CD14-positive monocyte (primary cell): ENCODE results near the gene CAMK2A. TPM values are rescaled to one million over a fixed set of nuclear protein-coding genes. Genes with fewer than 3 reads are reported as not detected.

Source experiments
- DNase-seq, 3 donors: peaks; one replicate each; pipeline ENCODE4 v3.0.0-alpha.2; 2011 to 2022
- H2AFZ ChIP-seq: 2 replicates; pipeline ENCODE4 v1.6.0; 2012; ENCODE audit warnings: mild to moderate bottlenecking, low read depth, low read length, inconsistent platforms; ENCODE audit not compliant: insufficient read depth, poor library complexity, severe bottlenecking
- H3K27ac ChIP-seq, 2 donors: 1 replicate in 1 of 2; 2 replicates in 1 of 2; pipeline ENCODE4 v1.5.1; 2012 to 2013; ENCODE audit warnings: low read length in 2 of 2, control low read depth in 1 of 2, inconsistent platforms in 1 of 2, low read depth in 1 of 2, mild to moderate bottlenecking in 1 of 2
- H3K27me3 ChIP-seq, 2 donors: one replicate each; pipeline versions ENCODE4 v1.6.0 to v1.6.1; 2011 to 2013; ENCODE audit warnings: low read length in 2 of 2; ENCODE audit not compliant: control insufficient read depth in 2 of 2, insufficient read depth in 2 of 2
- H3K36me3 ChIP-seq, 2 donors: replicated peaks in 1 of 2; 1 replicate in 1 of 2; 2 replicates in 1 of 2; pipeline versions ENCODE4 v1.5.1 to v1.6.1; 2012 to 2013; ENCODE audit warnings: low read length in 2 of 2, control low read depth in 1 of 2, inconsistent platforms in 1 of 2, mild to moderate bottlenecking in 1 of 2; ENCODE audit not compliant: insufficient read depth in 2 of 2, control insufficient read depth in 1 of 2
- H3K4me1 ChIP-seq, 2 donors: 1 replicate in 1 of 2; 2 replicates in 1 of 2; pipeline versions ENCODE4 v1.5.1 to v1.6.1; 2012 to 2013; ENCODE audit warnings: low read length in 2 of 2, control low read depth in 1 of 2, inconsistent platforms in 1 of 2, mild to moderate bottlenecking in 1 of 2, moderate library complexity in 1 of 2; ENCODE audit not compliant: insufficient read depth in 2 of 2, control insufficient read depth in 1 of 2
- H3K4me2 ChIP-seq: replicated peaks from 2 replicates; pipeline ENCODE3; 2012; ENCODE audit warnings: low read length, moderate library complexity, mild to moderate bottlenecking; ENCODE audit not compliant: poor library complexity, severe bottlenecking; ENCODE audit errors: extremely low read depth
- H3K4me3 ChIP-seq, 3 experiments: fragments of 200-600 bp in 1 of 3; sonication (generic) in 1 of 3; replicated peaks in 1 of 3; 1 replicate in 2 of 3; 2 replicates in 1 of 3; pipeline ENCODE4 v1.5.1; 2011 to 2013; ENCODE audit warnings: low read length in 3 of 3, mild to moderate bottlenecking in 3 of 3, control low read depth in 2 of 3, low read depth in 2 of 3, inconsistent platforms in 1 of 3, moderate library complexity in 1 of 3
- H3K79me2 ChIP-seq: 2 replicates; pipeline ENCODE4 v1.6.0; 2012; ENCODE audit warnings: mild to moderate bottlenecking, control low read depth, inconsistent platforms, low read length, moderate library complexity; ENCODE audit not compliant: insufficient read depth
- H3K9ac ChIP-seq: 2 replicates; pipeline ENCODE4 v1.6.0; 2017; ENCODE audit warnings: low read length, mild to moderate bottlenecking; ENCODE audit not compliant: insufficient read depth, poor library complexity, severe bottlenecking
- H3K9me3 ChIP-seq, 2 donors: replicated peaks in 1 of 2; 1 replicate in 1 of 2; 2 replicates in 1 of 2; pipeline versions ENCODE4 v1.5.1 to v1.6.1; 2012 to 2013; ENCODE audit warnings: low read length in 2 of 2, control low read depth in 1 of 2; ENCODE audit not compliant: control insufficient read depth in 1 of 2, insufficient read depth in 1 of 2
- H4K20me1 ChIP-seq: 2 replicates; pipeline ENCODE4 v1.6.0; 2012; ENCODE audit warnings: mild to moderate bottlenecking, low read length, control low read depth, moderate library complexity; ENCODE audit not compliant: insufficient read depth
- H3K27ac Mint-ChIP-seq, 7 donors: one replicate each; pipeline ENCODE4 v1.8.0; 2020; ENCODE audit warnings: mild to moderate bottlenecking in 7 of 7, mixed read lengths in 7 of 7, moderate library complexity in 6 of 7, inconsistent platforms in 2 of 7
- H3K27me3 Mint-ChIP-seq, 3 donors: one replicate each; pipeline ENCODE4 v1.8.0; 2021 to 2022; ENCODE audit warnings: low read depth in 3 of 3, mild to moderate bottlenecking in 3 of 3, mixed read lengths in 3 of 3, moderate library complexity in 3 of 3, inconsistent platforms in 1 of 3
- H3K36me3 Mint-ChIP-seq, 2 donors: one replicate each; pipeline ENCODE4 v1.8.0; 2020; ENCODE audit warnings: mixed read lengths in 2 of 2, inconsistent platforms in 1 of 2, mild to moderate bottlenecking in 1 of 2
- H3K4me1 Mint-ChIP-seq: one replicate; pipeline ENCODE4 v1.8.0; 2020; ENCODE audit warnings: mild to moderate bottlenecking, mixed read lengths
- H3K4me3 Mint-ChIP-seq, 2 donors: one replicate each; pipeline ENCODE4 v1.8.0; 2020; ENCODE audit warnings: mild to moderate bottlenecking in 2 of 2, mixed read lengths in 2 of 2, moderate library complexity in 1 of 2
- H3K9me3 Mint-ChIP-seq, 7 donors: one replicate each; pipeline ENCODE4 v1.8.0; 2020 to 2022; ENCODE audit warnings: mixed read lengths in 7 of 7, mild to moderate bottlenecking in 6 of 7, moderate library complexity in 6 of 7, inconsistent platforms in 2 of 7
- WGBS: methylation state at CpG from one replicate; pipeline ENCODE4 v1.1.5; 2013; ENCODE audit warnings: missing lambda C conversion rate; ENCODE audit not compliant: insufficient coverage; 5-methylcytosine and 5-hydroxymethylcytosine counted together
- intact Hi-C, 2 donors: fragments of 100-400 bp; cut with micrococcal nuclease; formaldehyde crosslinking; loops; one replicate each; pipeline versions ENCODE4 v1.15.0 to v1.15.1; 2023
- polyA plus RNA-seq, 3 donors: library from polyadenylated mRNA; depleted of rRNA in 1 of 3; unstranded in 2 of 3; stranded (reverse) in 1 of 3; fragments of 300-500 nt in 2 of 3; fragments of >200 nt in 1 of 3; fragmentation: Illumina TruSeq in 2 of 3; gene quantifications; 1 replicate in 2 of 3; 2 replicates in 1 of 3; pipeline ENCODE4 v1.2.3, GENCODE V29; 2012 to 2021
- TF ChIP-seq, protein P1 (sequence below): fragments of 200-600 bp; IDR thresholded peaks from one replicate; pipeline ENCODE4 v1.8.0; 2022; ENCODE audit warnings: antibody characterized with exemption, mild to moderate bottlenecking

Gene CAMK2A
- polyA plus RNA-seq, 3 donors: not detected

DNA sequence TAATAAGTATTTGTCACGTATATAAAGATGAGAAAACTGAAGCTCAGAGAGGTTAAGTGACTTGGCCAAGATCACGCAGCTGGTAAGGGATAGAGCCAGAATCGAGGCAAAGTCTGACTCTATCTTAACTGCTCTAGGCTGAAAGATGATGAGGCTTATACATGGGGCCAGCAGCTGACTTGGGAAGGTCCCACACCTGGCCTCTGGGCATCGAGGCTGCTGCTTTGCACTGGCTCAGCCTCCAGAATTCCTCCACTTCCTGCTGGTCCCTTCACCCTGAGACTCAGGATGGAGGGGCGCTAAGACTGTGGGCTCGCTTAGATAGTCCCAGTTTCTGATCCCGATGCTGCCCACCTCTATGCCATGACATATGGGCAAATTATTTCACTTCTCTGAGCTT, 35.2 kb downstream of the CAMK2A start:
- Histone ChIP-seq H3K27me3 (no peaks in the 10 kb centered on the region), H3K4me2 (no peak overlapping the region), H3K79me2 (no peaks in the 10 kb centered on the region), H3K27ac (no peak overlapping the region), H4K20me1 (no peaks in the 10 kb centered on the region), H3K9ac (no peak overlapping the region), H2AFZ (no peak overlapping the region), H3K36me3 (no peaks in the 10 kb centered on the region), H3K9me3 (no peaks in the 10 kb centered on the region), H3K4me3 (no peak overlapping the region), H3K4me1 (no peaks in the 10 kb centered on the region)
- Mint-ChIP-seq H3K36me3 (no peaks in the 10 kb centered on the region), H3K4me3 (no peak overlapping the region), H3K9me3 (peaks cover 0 to 2% (median 0%) of the 10 kb centered on the region in 7 donors), H3K27ac (no peak overlapping the region), H3K27me3 (peaks cover 2 to 7% (median 2%) of the 10 kb centered on the region in 3 donors), H3K4me1 (no peaks in the 10 kb centered on the region)
- intact Hi-C loops: no loop called here
- DNase-seq: no peak
- TF ChIP-seq, protein P1, sequence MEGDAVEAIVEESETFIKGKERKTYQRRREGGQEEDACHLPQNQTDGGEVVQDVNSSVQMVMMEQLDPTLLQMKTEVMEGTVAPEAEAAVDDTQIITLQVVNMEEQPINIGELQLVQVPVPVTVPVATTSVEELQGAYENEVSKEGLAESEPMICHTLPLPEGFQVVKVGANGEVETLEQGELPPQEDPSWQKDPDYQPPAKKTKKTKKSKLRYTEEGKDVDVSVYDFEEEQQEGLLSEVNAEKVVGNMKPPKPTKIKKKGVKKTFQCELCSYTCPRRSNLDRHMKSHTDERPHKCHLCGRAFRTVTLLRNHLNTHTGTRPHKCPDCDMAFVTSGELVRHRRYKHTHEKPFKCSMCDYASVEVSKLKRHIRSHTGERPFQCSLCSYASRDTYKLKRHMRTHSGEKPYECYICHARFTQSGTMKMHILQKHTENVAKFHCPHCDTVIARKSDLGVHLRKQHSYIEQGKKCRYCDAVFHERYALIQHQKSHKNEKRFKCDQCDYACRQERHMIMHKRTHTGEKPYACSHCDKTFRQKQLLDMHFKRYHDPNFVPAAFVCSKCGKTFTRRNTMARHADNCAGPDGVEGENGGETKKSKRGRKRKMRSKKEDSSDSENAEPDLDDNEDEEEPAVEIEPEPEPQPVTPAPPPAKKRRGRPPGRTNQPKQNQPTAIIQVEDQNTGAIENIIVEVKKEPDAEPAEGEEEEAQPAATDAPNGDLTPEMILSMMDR: no peak
- 94% methylated on average over 5 of the region's 7 CpGs for WGBS

- intact Hi-C loops: no loop called here
- Mint-ChIP-seq H3K27me3 (peaks cover 2 to 7% (median 2%) of the 10 kb centered on the region in 3 donors), H3K9me3 (peaks cover 0 to 2% (median 0%) of the 10 kb centered on the region in 7 donors), H3K4me1 (no peaks in the 10 kb centered on the region), H3K27ac (no peak overlapping the region), H3K4me3 (no peak overlapping the region), H3K36me3 (no peaks in the 10 kb centered on the region)
- Histone ChIP-seq H2AFZ (no peak overlapping the region), H3K36me3 (no peaks in the 10 kb centered on the region), H3K79me2 (no peaks in the 10 kb centered on the region), H3K4me2 (no peak overlapping the region), H3K27ac (no peak overlapping the region), H3K4me3 (no peak overlapping the region), H4K20me1 (no peaks in the 10 kb centered on the region), H3K4me1 (no peaks in the 10 kb centered on the region), H3K27me3 (no peaks in the 10 kb centered on the region), H3K9ac (no peak overlapping the region), H3K9me3 (no peaks in the 10 kb centered on the region)
- TF ChIP-seq, protein P1: no peak
- 86% methylated on average over 8 of the region's 10 CpGs for WGBS
- DNase-seq: no peak
Measured at GRCh38 chr5:150253416-150254208, 36.0 kb downstream of the CAMK2A start.
